Heart right ventricle (tissue), 16 donors: Measurements from ENCODE around the gene PFDN1. TPM values are rescaled to one million over a fixed set of nuclear protein-coding genes. Genes with fewer than 3 reads are reported as not detected.

ENCODE experiments used
- ATAC-seq, 8 donors: fragments of 200-7000 bp; cut with Tn5 transposase; one replicate each; pipeline ENCODE4 v1.9.1; 2020; ENCODE audit warnings: mild to moderate bottlenecking in 8 of 8, moderate library complexity in 8 of 8, moderate number of reproducible peaks in 1 of 8
- DNase-seq, 2 donors: peaks; one replicate each; pipeline ENCODE4 v3.0.0-alpha.2; 2020
- H3K27ac ChIP-seq, 10 donors: fragments of 200-600 bp; sonication (generic) in 2 of 10; one replicate each; pipeline versions ENCODE4 v1.5.0 to v1.8.0; 2020 to 2022; ENCODE audit warnings: mild to moderate bottlenecking in 3 of 10
- H3K27me3 ChIP-seq, 7 donors: fragments of 200-600 bp; one replicate each; pipeline ENCODE4 v1.8.0; 2021 to 2022; ENCODE audit warnings: mild to moderate bottlenecking in 2 of 7
- H3K36me3 ChIP-seq, 9 donors: fragments of 200-600 bp; sonication (generic) in 1 of 9; one replicate each; pipeline versions ENCODE4 v1.5.0 to v1.8.0; 2020 to 2022; ENCODE audit warnings: mild to moderate bottlenecking in 2 of 9
- H3K4me1 ChIP-seq, 9 donors: fragments of 200-600 bp; sonication (generic) in 1 of 9; one replicate each; pipeline versions ENCODE4 v1.5.0 to v1.8.0; 2020 to 2022; ENCODE audit warnings: mild to moderate bottlenecking in 4 of 9
- H3K4me3 ChIP-seq, 10 donors: fragments of 200-600 bp; sonication (generic) in 2 of 10; one replicate each; pipeline versions ENCODE4 v1.5.0 to v1.8.0; 2020 to 2022; ENCODE audit warnings: mild to moderate bottlenecking in 7 of 10, moderate library complexity in 2 of 10
- H3K9me3 ChIP-seq, 11 donors: fragments of 200-600 bp in 10 of 11; sonication (generic) in 2 of 11; one replicate each; pipeline versions ENCODE4 v1.5.0 to v1.8.0; 2013 to 2022; ENCODE audit warnings: mild to moderate bottlenecking in 2 of 11, control low read depth in 1 of 11, moderate library complexity in 1 of 11
- CTCF ChIP-seq, 9 donors: fragments of 200-600 bp; sonication (generic) in 2 of 9; IDR thresholded peaks; one replicate each; pipeline versions ENCODE4 v1.5.0 to v1.8.0; 2021 to 2022; ENCODE audit warnings: antibody characterized with exemption in 9 of 9, mild to moderate bottlenecking in 5 of 9, moderate library complexity in 1 of 9
- WGBS, 2 donors: extraction: QIAGEN DNeasy Blood & Tissue Kit; methylation state at CpG; one replicate each; pipeline ENCODE4 v1.1.7; 2013; ENCODE audit warnings: inconsistent platforms in 1 of 2; 5-methylcytosine and 5-hydroxymethylcytosine counted together
- intact Hi-C, 10 donors: fragments of 100-400 bp; cut with DNase I; formaldehyde crosslinking; loops; one replicate each; pipeline versions ENCODE4 v1.11.1 to v1.14.2; 2022
- polyA plus RNA-seq, 2 donors: library from polyadenylated mRNA; stranded (reverse); fragments of 200-250 nt; gene quantifications; one replicate each; pipeline ENCODE4 v1.2.3, GENCODE V29; 2013
- total RNA-seq, 10 donors: library from RNA; stranded (reverse); fragmentation: NEBNext Ultra II Directional in 3 of 10; extraction: Animal tissue kit (Norgen Biotek cat#: 25700) in 3 of 10; gene quantifications; one replicate each; pipeline versions ENCODE4 v1.2.1 to v1.2.4, GENCODE V29; 2021 to 2023
- donor health status: Arrhythmogenic right ventricular cardiomyopathy.
- donor health status: ischemic (EF 13 %, LVEDD 7.1; RV severe dilation, severe dysfunction).
- donor health status: healthy with polysubstance abuse.
- donor health status: DM: no; HTN: yes; CAD: no.
- donor health status: DM: no; HTN: no; CAD: no.
- donor health status: ischemic (EF 25% LVEDD 6.9; RV normal size, moderate dysfunction).
- donor health status: ischemic (EF 25% LVEDD 5.7; RV mildly dilated, moderate dysfunction).
- donor health status: healthy.
- donor health status: DM: yes; HTN: yes; CAD: no.
- donor health status: Ischemic cardiomyopathy.
- donor health status: ischemic (EF 35%, LVEDD 5.7; RV mildly dilated, moderate dysfunction).
- donor health status: nonischemic (EF 11% LVEDD 7.7; RV severe dilation, severe dysfunction).
- donor health status: DM: yes; HTN: yes; CAD: no.
- donor health status: PGD.
- donor health status: ischemic (EF 29% LVEDD 5.4; RV normal size, mild dysfunction).
- donor health status: nonischemic (EF 23%, LVEDD 6.1; RV moderate dilation, normal function).

The PFDN1 gene
- total and polyA plus RNA-seq, 12 donors: 56.8 to 100 (median 80.7) TPM

DNA sequence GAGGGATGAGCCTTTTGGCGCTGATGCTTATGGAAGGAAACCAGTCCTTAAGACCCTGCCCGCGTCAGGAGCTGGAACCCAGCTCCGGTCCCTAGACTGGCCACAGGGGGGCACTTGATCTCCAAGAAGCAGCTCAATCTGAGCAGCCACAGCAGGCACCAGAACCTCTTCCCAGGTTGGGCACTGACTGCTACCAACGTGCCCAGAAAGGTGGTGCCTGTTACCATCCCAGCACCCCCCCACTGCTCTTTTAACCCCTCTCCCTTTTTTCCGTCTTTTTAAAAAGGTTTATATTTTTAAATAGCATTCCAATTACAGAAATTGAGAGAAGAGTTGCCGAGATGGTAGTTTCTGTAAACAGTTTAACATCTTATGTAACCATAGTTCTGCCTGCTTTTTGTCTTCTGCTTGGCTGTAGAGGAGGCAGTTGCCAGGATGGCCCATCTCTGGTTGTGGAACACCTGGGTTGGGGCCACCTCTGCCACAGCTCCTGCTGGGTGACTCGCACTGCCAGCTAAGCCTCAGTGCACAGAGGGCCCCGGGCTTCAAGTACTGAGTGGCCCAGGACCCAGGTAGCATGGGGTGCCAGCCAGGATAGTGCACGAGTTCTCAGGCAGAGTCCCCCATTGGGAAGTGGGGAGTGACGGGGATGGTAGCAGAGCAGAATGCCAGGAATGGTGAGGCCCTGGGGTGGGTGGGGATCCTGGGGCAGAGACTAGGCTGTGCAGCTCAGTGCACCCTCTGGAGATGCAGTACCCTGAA, 62.8 kb downstream of the PFDN1 start:
- Histone ChIP-seq H3K27me3 (no peaks in the 10 kb centered on the region), H3K9me3 (no peaks in the 10 kb centered on the region), H3K36me3 (peaks cover 0 to 17% (median 3%) of the 10 kb centered on the region in 9 donors), H3K4me3 (no peak overlapping the region), H3K27ac (peak overlapping the region in 5 of 10 donors; percentile 23 to 94 (median 88)), H3K4me1 (peaks cover 39 to 86% (median 66%) of the 10 kb centered on the region in 9 donors)
- DNase-seq (peak; percentile 57 to 60), ATAC-seq (peak in 4 of 8 donors; percentile 4 to 36 (median 25))
- intact Hi-C loops: loop anchor here in 8 of 10 donors (2.0 to 10.0 kb wide), 8 partner anchors 55 to 315 kb away; partner anchors contain the start of genes CYSTM1 (in 5 of the 8) and SRA1 (in 1 of the 8)
- peak; percentile 41 to 79 (median 69) for TF ChIP-seq CTCF (IDR thresholded peaks at IDR 0.05)
- WGBS, 2 donors: 45 to 48% methylated on average over 11 of the region's 11 CpGs

GRCh38 chr5:140239461-140239860, 63.4 kb downstream of the PFDN1 start:
- DNase-seq (no peak), ATAC-seq (no peak)
- Histone ChIP-seq H3K36me3 (peaks cover 0 to 12% (median 0%) of the 10 kb centered on the region in 9 donors), H3K9me3 (no peaks in the 10 kb centered on the region), H3K4me3 (no peak overlapping the region), H3K27ac (peak overlapping the region in 1 of 10 donors; percentile 90), H3K27me3 (no peaks in the 10 kb centered on the region), H3K4me1 (peaks cover 32 to 80% (median 59%) of the 10 kb centered on the region in 9 donors)
- no peak for TF ChIP-seq CTCF (IDR thresholded peaks at IDR 0.05)
- intact Hi-C loops: loop anchor here in 5 of 10 donors (5.0 to 10.0 kb wide), 5 partner anchors 55 to 67 kb away; partner anchors contain the start of gene CYSTM1 (in 2 of the 5)
- WGBS, 2 donors: 93 to 96% methylated on average over 5 of the region's 5 CpGs

DNA sequence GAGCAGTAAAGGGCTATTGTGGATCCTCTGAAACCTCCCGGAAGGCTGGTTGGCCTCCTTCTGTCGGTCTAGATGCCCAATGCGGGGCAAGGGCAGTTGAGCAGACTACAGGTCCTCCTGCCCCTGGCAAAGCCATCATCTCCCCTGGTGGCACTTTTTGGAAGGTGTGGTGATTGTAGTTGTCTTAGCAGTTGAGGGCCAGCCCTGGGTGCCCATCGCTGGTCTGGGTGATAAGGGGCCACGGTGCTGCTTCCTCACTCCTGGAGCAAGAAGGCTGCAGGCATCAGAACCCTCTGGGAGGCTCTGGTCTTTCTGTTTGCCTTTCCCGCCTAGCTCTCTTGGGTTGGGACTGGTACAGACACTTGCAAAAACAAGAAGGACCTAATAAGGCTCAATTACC, 64.1 kb downstream of the PFDN1 start:
- Histone ChIP-seq H3K27ac (no peak overlapping the region), H3K4me1 (peaks cover 29 to 79% (median 52%) of the 10 kb centered on the region in 9 donors), H3K36me3 (peaks cover 0 to 7% (median 0%) of the 10 kb centered on the region in 9 donors), H3K9me3 (no peaks in the 10 kb centered on the region), H3K4me3 (no peak overlapping the region), H3K27me3 (no peaks in the 10 kb centered on the region)
- TF ChIP-seq CTCF (IDR thresholded peaks at IDR 0.05): no peak
- no peak for ATAC-seq
- intact Hi-C loops: loop anchor here in 5 of 10 donors (5.0 to 10.0 kb wide), 5 partner anchors 54 to 66 kb away; partner anchors contain the start of gene CYSTM1 (in 2 of the 5)
- DNase-seq: no peak
- whole genome bisulfite sequencing, 2 donors: 97% methylated on average over 6 of the region's 6 CpGs

DNA sequence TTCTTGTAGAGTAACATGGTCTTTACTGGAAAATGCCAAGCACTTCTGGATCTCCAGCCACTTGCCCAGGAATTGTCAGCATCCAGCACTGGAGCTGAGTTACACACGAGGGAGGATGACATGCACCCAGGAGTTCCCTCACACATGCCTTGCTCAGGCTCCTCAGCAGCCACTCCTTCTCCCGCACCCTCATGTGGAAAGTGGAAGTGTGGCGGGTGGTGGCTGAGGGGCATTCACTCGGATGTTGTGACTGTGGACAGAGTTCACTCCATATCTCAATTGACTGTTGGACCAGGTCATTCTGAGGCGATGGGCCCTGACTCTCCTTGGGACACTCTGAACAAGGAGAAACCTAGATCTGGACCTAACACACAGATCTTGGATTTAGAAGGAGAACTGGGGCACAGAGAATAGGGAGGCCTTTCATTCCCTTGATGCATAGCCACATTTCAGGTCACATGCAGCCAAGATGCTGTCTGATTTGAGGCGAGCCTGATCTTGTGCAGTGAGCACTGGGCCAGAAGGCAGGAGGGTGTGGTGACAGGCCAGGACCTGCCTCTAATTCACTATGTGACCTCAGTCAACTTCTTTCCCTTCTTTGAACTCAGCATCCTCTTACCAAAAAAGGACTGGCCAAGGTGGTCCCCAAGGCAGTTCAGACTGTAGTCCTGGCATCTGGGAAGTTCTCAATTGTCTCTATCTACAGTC, 65.9 kb downstream of the PFDN1 start:
- Histone ChIP-seq H3K4me3 (no peak overlapping the region), H3K36me3 (no peaks in the 10 kb centered on the region), H3K4me1 (peaks cover 21 to 62% (median 35%) of the 10 kb centered on the region in 9 donors), H3K9me3 (no peaks in the 10 kb centered on the region), H3K27me3 (no peaks in the 10 kb centered on the region), H3K27ac (no peak overlapping the region)
- intact Hi-C loops: loop anchor here in 5 of 10 donors (5.0 to 10.0 kb wide), 5 partner anchors 52 to 65 kb away; partner anchors contain the start of gene CYSTM1 (in 2 of the 5)
- DNase-seq: no peak
- TF ChIP-seq CTCF (IDR thresholded peaks at IDR 0.05): no peak
- ATAC-seq: no peak
- 70 to 72% methylated on average over 6 of the region's 6 CpGs for WGBS, 2 donors
